CD14-positive monocyte (primary cell): Measurements from ENCODE around the gene SPEF2. TPM values are rescaled to one million over a fixed set of nuclear protein-coding genes. Genes with fewer than 3 reads are reported as not detected.
A peak's percentile ranks its signal among the peaks of the same experiment; 100 is the strongest.

Experiments
- DNase-seq, 3 donors: peaks; one replicate each; pipeline ENCODE4 v3.0.0-alpha.2; 2011 to 2022
- H2AFZ ChIP-seq: 2 replicates; pipeline ENCODE4 v1.6.0; 2012; ENCODE audit warnings: mild to moderate bottlenecking, low read depth, low read length, inconsistent platforms; ENCODE audit not compliant: insufficient read depth, poor library complexity, severe bottlenecking
- H3K27ac ChIP-seq, 2 donors: 1 replicate in 1 of 2; 2 replicates in 1 of 2; pipeline ENCODE4 v1.5.1; 2012 to 2013; ENCODE audit warnings: low read length in 2 of 2, control low read depth in 1 of 2, inconsistent platforms in 1 of 2, low read depth in 1 of 2, mild to moderate bottlenecking in 1 of 2
- H3K27me3 ChIP-seq, 2 donors: one replicate each; pipeline versions ENCODE4 v1.6.0 to v1.6.1; 2011 to 2013; ENCODE audit warnings: low read length in 2 of 2; ENCODE audit not compliant: control insufficient read depth in 2 of 2, insufficient read depth in 2 of 2
- H3K36me3 ChIP-seq, 2 donors: replicated peaks in 1 of 2; 1 replicate in 1 of 2; 2 replicates in 1 of 2; pipeline versions ENCODE4 v1.5.1 to v1.6.1; 2012 to 2013; ENCODE audit warnings: low read length in 2 of 2, control low read depth in 1 of 2, inconsistent platforms in 1 of 2, mild to moderate bottlenecking in 1 of 2; ENCODE audit not compliant: insufficient read depth in 2 of 2, control insufficient read depth in 1 of 2
- H3K4me1 ChIP-seq, 2 donors: 1 replicate in 1 of 2; 2 replicates in 1 of 2; pipeline versions ENCODE4 v1.5.1 to v1.6.1; 2012 to 2013; ENCODE audit warnings: low read length in 2 of 2, control low read depth in 1 of 2, inconsistent platforms in 1 of 2, mild to moderate bottlenecking in 1 of 2, moderate library complexity in 1 of 2; ENCODE audit not compliant: insufficient read depth in 2 of 2, control insufficient read depth in 1 of 2
- H3K4me2 ChIP-seq: replicated peaks from 2 replicates; pipeline ENCODE3; 2012; ENCODE audit warnings: low read length, moderate library complexity, mild to moderate bottlenecking; ENCODE audit not compliant: poor library complexity, severe bottlenecking; ENCODE audit errors: extremely low read depth
- H3K4me3 ChIP-seq, 3 experiments: fragments of 200-600 bp in 1 of 3; sonication (generic) in 1 of 3; replicated peaks in 1 of 3; 1 replicate in 2 of 3; 2 replicates in 1 of 3; pipeline ENCODE4 v1.5.1; 2011 to 2013; ENCODE audit warnings: low read length in 3 of 3, mild to moderate bottlenecking in 3 of 3, control low read depth in 2 of 3, low read depth in 2 of 3, inconsistent platforms in 1 of 3, moderate library complexity in 1 of 3
- H3K79me2 ChIP-seq: 2 replicates; pipeline ENCODE4 v1.6.0; 2012; ENCODE audit warnings: mild to moderate bottlenecking, control low read depth, inconsistent platforms, low read length, moderate library complexity; ENCODE audit not compliant: insufficient read depth
- H3K9ac ChIP-seq: 2 replicates; pipeline ENCODE4 v1.6.0; 2017; ENCODE audit warnings: low read length, mild to moderate bottlenecking; ENCODE audit not compliant: insufficient read depth, poor library complexity, severe bottlenecking
- H3K9me3 ChIP-seq, 2 donors: replicated peaks in 1 of 2; 1 replicate in 1 of 2; 2 replicates in 1 of 2; pipeline versions ENCODE4 v1.5.1 to v1.6.1; 2012 to 2013; ENCODE audit warnings: low read length in 2 of 2, control low read depth in 1 of 2; ENCODE audit not compliant: control insufficient read depth in 1 of 2, insufficient read depth in 1 of 2
- H4K20me1 ChIP-seq: 2 replicates; pipeline ENCODE4 v1.6.0; 2012; ENCODE audit warnings: mild to moderate bottlenecking, low read length, control low read depth, moderate library complexity; ENCODE audit not compliant: insufficient read depth
- H3K27ac Mint-ChIP-seq, 7 donors: one replicate each; pipeline ENCODE4 v1.8.0; 2020; ENCODE audit warnings: mild to moderate bottlenecking in 7 of 7, mixed read lengths in 7 of 7, moderate library complexity in 6 of 7, inconsistent platforms in 2 of 7
- H3K27me3 Mint-ChIP-seq, 3 donors: one replicate each; pipeline ENCODE4 v1.8.0; 2021 to 2022; ENCODE audit warnings: low read depth in 3 of 3, mild to moderate bottlenecking in 3 of 3, mixed read lengths in 3 of 3, moderate library complexity in 3 of 3, inconsistent platforms in 1 of 3
- H3K36me3 Mint-ChIP-seq, 2 donors: one replicate each; pipeline ENCODE4 v1.8.0; 2020; ENCODE audit warnings: mixed read lengths in 2 of 2, inconsistent platforms in 1 of 2, mild to moderate bottlenecking in 1 of 2
- H3K4me1 Mint-ChIP-seq: one replicate; pipeline ENCODE4 v1.8.0; 2020; ENCODE audit warnings: mild to moderate bottlenecking, mixed read lengths
- H3K4me3 Mint-ChIP-seq, 2 donors: one replicate each; pipeline ENCODE4 v1.8.0; 2020; ENCODE audit warnings: mild to moderate bottlenecking in 2 of 2, mixed read lengths in 2 of 2, moderate library complexity in 1 of 2
- H3K9me3 Mint-ChIP-seq, 7 donors: one replicate each; pipeline ENCODE4 v1.8.0; 2020 to 2022; ENCODE audit warnings: mixed read lengths in 7 of 7, mild to moderate bottlenecking in 6 of 7, moderate library complexity in 6 of 7, inconsistent platforms in 2 of 7
- CTCF ChIP-seq: fragments of 200-600 bp; IDR thresholded peaks from one replicate; pipeline ENCODE4 v1.8.0; 2022; ENCODE audit warnings: antibody characterized with exemption, mild to moderate bottlenecking
- whole genome bisulfite sequencing: methylation state at CpG from one replicate; pipeline ENCODE4 v1.1.5; 2013; ENCODE audit warnings: missing lambda C conversion rate; ENCODE audit not compliant: insufficient coverage; 5-methylcytosine and 5-hydroxymethylcytosine counted together
- intact Hi-C, 2 donors: fragments of 100-400 bp; cut with micrococcal nuclease; formaldehyde crosslinking; loops; one replicate each; pipeline versions ENCODE4 v1.15.0 to v1.15.1; 2023
- polyA plus RNA-seq, 3 donors: library from polyadenylated mRNA; depleted of rRNA in 1 of 3; unstranded in 2 of 3; stranded (reverse) in 1 of 3; fragments of 300-500 nt in 2 of 3; fragments of >200 nt in 1 of 3; fragmentation: Illumina TruSeq in 2 of 3; gene quantifications; 1 replicate in 2 of 3; 2 replicates in 1 of 3; pipeline ENCODE4 v1.2.3, GENCODE V29; 2012 to 2021

SPEF2 gene
- polyA plus RNA-seq, 3 donors: 0.46 to 0.96 (median 0.48) TPM

DNA sequence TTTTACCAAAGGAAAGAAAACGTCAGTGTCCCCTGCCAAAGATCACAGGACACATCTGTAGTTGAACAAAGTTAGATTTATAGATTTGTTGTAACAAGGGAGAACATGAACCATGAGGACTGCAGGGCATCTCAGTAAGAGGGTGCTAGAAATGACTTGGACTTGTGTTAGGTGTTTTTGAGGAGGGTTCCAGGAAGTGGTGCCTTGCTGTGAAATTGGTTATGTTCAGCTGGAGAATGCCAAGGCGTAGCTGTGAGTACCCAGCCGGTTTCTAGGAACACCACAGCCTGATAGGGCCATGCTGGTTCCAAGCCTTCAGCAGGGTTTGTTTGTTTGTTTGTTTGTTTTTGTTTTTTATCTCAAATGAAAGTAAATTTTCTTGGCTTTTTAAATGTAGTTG, 5.3 kb downstream of the SPEF2 start:
- H3K9me3 ChIP-seq: no peaks in the 10 kb centered on the region
- 92% methylated on average over 2 of the region's 3 CpGs for WGBS
- Mint-ChIP-seq H3K27me3 (no peaks in the 10 kb centered on the region), H3K36me3 (peaks cover 0 to 4% of the 10 kb centered on the region in 2 donors), H3K4me3 (no peak overlapping the region), H3K4me1 (peaks cover 28% of the 10 kb centered on the region), H3K9me3 (no peaks in the 10 kb centered on the region), H3K27ac (no peak overlapping the region)
- H3K4me2 ChIP-seq: no peak overlapping the region
- no peaks in the 10 kb centered on the region for H3K27me3 ChIP-seq
- H2AFZ ChIP-seq: peak overlapping the region; percentile 37
- no peaks in the 10 kb centered on the region for H4K20me1 ChIP-seq
- H3K9ac ChIP-seq: no peak overlapping the region
- peaks cover 9 to 11% of the 10 kb centered on the region in 2 donors for H3K4me1 ChIP-seq
- H3K79me2 ChIP-seq: peaks cover 45% of the 10 kb centered on the region
- H3K4me3 ChIP-seq: no peak overlapping the region
- intact Hi-C loops: no loop called here
- no peak for DNase-seq
- no peak for TF ChIP-seq CTCF
- no peaks in the 10 kb centered on the region for H3K36me3 ChIP-seq
- no peak overlapping the region for H3K27ac ChIP-seq

GRCh38 chr5:35623991-35624390, 6.3 kb downstream of the SPEF2 start:
- intact Hi-C loops: no loop called here
- H3K27me3 ChIP-seq: no peaks in the 10 kb centered on the region
- no peak overlapping the region for H3K4me3 Mint-ChIP-seq

More at GRCh38 chr5:35623991-35624390, 6.3 kb downstream of the SPEF2 start:
- DNase-seq: no peak
- peaks cover 39% of the 10 kb centered on the region for H3K79me2 ChIP-seq
- Mint-ChIP-seq H3K36me3 (peaks cover 3 to 13% of the 10 kb centered on the region in 2 donors), H3K4me1 (peaks cover 19% of the 10 kb centered on the region), H3K27ac (no peak overlapping the region), H3K9me3 (peaks cover 0 to 4% (median 0%) of the 10 kb centered on the region in 7 donors), H3K27me3 (no peaks in the 10 kb centered on the region)
- no peaks in the 10 kb centered on the region for H3K9me3 ChIP-seq
- H3K4me2 ChIP-seq: no peak overlapping the region
- H3K36me3 ChIP-seq: no peaks in the 10 kb centered on the region
- H3K9ac ChIP-seq: no peak overlapping the region
- no peak overlapping the region for H3K4me3 ChIP-seq
- no peak overlapping the region for H2AFZ ChIP-seq
- no peak for TF ChIP-seq CTCF
- no peak overlapping the region for H3K27ac ChIP-seq
- H3K4me1 ChIP-seq: peaks cover 0 to 2% of the 10 kb centered on the region in 2 donors
- no peaks in the 10 kb centered on the region for H4K20me1 ChIP-seq
